Muscle layer of colon (tissue), 2 donors: ENCODE data around the gene KLF14.
"Not testable (repeated sequence)": the region's sequence is repeated elsewhere in the genome, so short reads cannot be mapped to it uniquely, and the experiment has no call there.

Source experiments
- H3K27ac ChIP-seq: one replicate; pipeline ENCODE4 v1.7.0; 2013; ENCODE audit warnings: low read depth, mild to moderate bottlenecking, low read length, moderate library complexity
- H3K27me3 ChIP-seq, 2 donors: one replicate each; pipeline ENCODE4 v1.7.0; 2013; ENCODE audit warnings: low read length in 2 of 2, mild to moderate bottlenecking in 2 of 2; ENCODE audit not compliant: insufficient read depth in 2 of 2, control insufficient read depth in 1 of 2
- H3K36me3 ChIP-seq: one replicate; pipeline ENCODE4 v1.7.0; 2013; ENCODE audit warnings: mild to moderate bottlenecking, low read length; ENCODE audit not compliant: insufficient read depth
- H3K4me1 ChIP-seq: one replicate; pipeline ENCODE4 v1.7.0; 2013; ENCODE audit warnings: mild to moderate bottlenecking, low read length; ENCODE audit not compliant: insufficient read depth
- H3K4me3 ChIP-seq, 2 donors: one replicate each; pipeline ENCODE4 v1.7.0; 2013; ENCODE audit warnings: low read length in 2 of 2, low read depth in 1 of 2, mild to moderate bottlenecking in 1 of 2, moderate library complexity in 1 of 2
- H3K9ac ChIP-seq: one replicate; pipeline ENCODE4 v1.7.0; 2013; ENCODE audit warnings: low read length
- H3K9me3 ChIP-seq: one replicate; pipeline ENCODE4 v1.7.0; 2013; ENCODE audit warnings: mild to moderate bottlenecking, low read length
- donor health status: abdominal sarcoma.
- donor health status: Adenocarcinoma of cecum.

Gene KLF14

GRCh38 chr7:130708001-130708400, 26.0 kb downstream of the KLF14 start:
- Histone ChIP-seq H3K9ac (no peak overlapping the region), H3K27me3 (no peaks in the 10 kb centered on the region), H3K9me3 (no peaks in the 10 kb centered on the region), H3K4me3 (no peak overlapping the region), H3K36me3 (no peaks in the 10 kb centered on the region), H3K4me1 (no peaks in the 10 kb centered on the region), H3K27ac (no peak overlapping the region)

DNA sequence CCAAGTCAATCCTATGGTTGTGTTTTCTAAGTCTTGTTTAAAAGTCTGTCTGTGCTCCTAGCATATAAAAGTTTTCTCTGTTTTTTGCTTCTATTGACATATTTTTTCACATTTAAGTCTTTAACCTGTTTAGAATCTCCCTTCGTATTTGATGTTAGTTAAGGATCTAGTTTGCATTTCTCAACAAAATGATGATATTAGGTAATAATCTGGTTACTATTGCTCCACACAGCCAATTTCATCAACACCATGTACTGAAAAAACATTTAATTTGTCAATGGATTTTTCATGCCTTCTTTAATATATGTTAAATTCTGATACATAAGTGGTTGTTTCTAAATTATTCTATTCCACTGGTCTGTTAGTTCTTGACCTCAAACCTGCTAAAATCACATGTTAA, 30.2 kb downstream of the KLF14 start:
- no peaks in the 10 kb centered on the region for H3K27me3 ChIP-seq
- no peak overlapping the region for H3K27ac ChIP-seq
- no peak overlapping the region for H3K9ac ChIP-seq
- H3K36me3 ChIP-seq, result no peaks in the 10 kb centered on the region
- no peaks in the 10 kb centered on the region for H3K9me3 ChIP-seq
- no peak overlapping the region for H3K4me3 ChIP-seq
- H3K4me1 ChIP-seq, result no peaks in the 10 kb centered on the region

DNA sequence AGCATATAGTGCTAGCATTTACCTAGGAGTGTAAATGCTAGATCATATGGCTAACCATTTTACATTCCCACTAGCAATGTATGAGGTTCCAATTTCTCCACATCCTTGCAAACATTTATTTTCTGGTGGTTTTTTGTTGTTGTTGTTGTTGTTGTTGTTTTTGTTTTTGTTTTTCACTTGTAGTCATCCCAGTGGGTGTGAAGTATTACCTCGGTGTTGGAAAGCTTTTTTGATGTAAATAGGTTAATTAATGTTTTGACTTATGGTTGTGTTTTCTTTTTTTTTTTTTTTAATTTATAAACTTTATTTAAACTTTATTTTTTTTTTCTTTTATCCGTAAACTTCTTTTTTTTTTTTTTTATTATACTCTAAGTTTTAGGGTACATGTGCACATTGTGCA, 32.4 kb downstream of the KLF14 start:
- Histone ChIP-seq H3K9me3 (no peaks in the 10 kb centered on the region), H3K36me3 (no peaks in the 10 kb centered on the region), H3K4me3 (no peak overlapping the region), H3K9ac (no peak overlapping the region), H3K27me3 (no peaks in the 10 kb centered on the region), H3K4me1 (no peaks in the 10 kb centered on the region), H3K27ac (no peak overlapping the region)

DNA sequence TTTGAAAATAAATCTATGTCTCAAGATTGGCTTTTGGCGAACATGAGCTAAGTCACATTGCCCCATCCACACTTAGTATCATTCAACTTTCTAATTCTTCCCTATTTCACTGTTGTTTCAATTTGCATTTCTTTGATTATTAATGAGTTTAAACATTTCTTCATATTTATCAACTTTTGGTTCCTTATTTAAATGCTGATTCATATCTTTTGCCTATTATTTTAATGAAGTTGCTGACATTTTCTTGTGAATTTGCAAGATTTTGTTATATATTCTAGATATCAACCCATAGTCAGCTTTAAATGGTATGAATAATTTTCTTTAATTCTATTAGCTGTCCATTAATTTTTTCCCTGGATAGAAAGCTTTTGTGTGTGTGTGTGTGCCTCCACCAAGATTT, 33.2 kb downstream of the KLF14 start:
- no peaks in the 10 kb centered on the region for H3K4me1 ChIP-seq
- no peaks in the 10 kb centered on the region for H3K27me3 ChIP-seq
- H3K36me3 ChIP-seq, result no peaks in the 10 kb centered on the region
- no peaks in the 10 kb centered on the region for H3K9me3 ChIP-seq
- no peak overlapping the region for H3K27ac ChIP-seq
- H3K4me3 ChIP-seq, result no peak overlapping the region
- no peak overlapping the region for H3K9ac ChIP-seq

DNA sequence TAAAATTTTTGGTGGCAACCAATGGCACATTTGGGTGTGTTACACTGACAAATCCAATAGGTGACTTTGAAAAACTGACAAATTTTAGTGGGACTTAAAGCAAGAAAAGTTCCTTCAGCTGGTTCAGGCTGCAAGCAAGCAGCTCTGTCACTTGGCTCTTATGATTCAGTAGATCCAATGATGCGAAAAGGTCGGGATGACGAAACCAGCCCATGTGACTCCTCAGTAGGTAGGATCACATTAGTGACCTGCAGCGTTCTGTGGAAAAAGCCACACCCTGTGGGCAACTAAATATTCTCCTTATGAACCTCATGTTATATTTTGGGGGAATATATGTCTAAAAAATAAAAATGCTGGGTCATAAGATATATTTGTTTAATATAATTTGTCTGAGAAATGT, 34.3 kb downstream of the KLF14 start:
- Histone ChIP-seq H3K36me3 (no peaks in the 10 kb centered on the region), H3K4me1 (no peaks in the 10 kb centered on the region), H3K9me3 (no peaks in the 10 kb centered on the region), H3K27me3 (no peaks in the 10 kb centered on the region), H3K9ac (no peak overlapping the region), H3K4me3 (no peak overlapping the region), H3K27ac (no peak overlapping the region)

- Histone ChIP-seq H3K36me3 (no peaks in the 10 kb centered on the region), H3K9me3 (no peaks in the 10 kb centered on the region), H3K27ac (no peak overlapping the region), H3K4me1 (no peaks in the 10 kb centered on the region), H3K4me3 (no peak overlapping the region), H3K9ac (no peak overlapping the region), H3K27me3 (no peaks in the 10 kb centered on the region)
These were observed 36.2 kb downstream of the KLF14 start for GRCh38 chr7:130697820-130698219.

DNA sequence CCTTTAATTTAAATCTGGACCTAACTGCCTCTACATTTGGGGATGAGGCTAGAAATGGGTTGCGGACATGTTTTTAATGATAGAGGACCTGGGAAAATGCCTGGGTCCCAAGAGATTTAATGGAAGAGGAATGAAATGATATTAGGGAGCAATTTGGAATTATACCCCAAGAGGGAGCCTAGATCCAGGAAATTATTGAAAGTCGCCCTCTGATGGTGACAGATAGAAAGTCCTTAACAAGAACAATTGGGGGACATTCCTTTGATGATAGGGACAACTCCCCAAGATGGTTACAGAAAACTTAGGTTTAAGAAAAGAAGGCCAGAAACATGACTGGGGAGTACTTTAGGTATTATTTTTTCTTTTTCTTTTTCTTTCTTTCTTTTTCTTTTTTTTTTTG, 38.2 kb downstream of the KLF14 start:
- Histone ChIP-seq H3K9ac (no peak overlapping the region), H3K36me3 (no peaks in the 10 kb centered on the region), H3K4me1 (no peaks in the 10 kb centered on the region), H3K27ac (no peak overlapping the region), H3K4me3 (no peak overlapping the region), H3K9me3 (no peaks in the 10 kb centered on the region), H3K27me3 (no peaks in the 10 kb centered on the region)

GRCh38 chr7:130692396-130692795, 41.6 kb downstream of the KLF14 start:
- H3K4me1 ChIP-seq, H3K36me3 ChIP-seq, H3K4me3 ChIP-seq, H3K9ac ChIP-seq, H3K27me3 ChIP-seq, H3K27ac ChIP-seq, H3K9me3 ChIP-seq: not testable (repeated sequence)

GRCh38 chr7:130689683-130690082, 44.3 kb downstream of the KLF14 start:
- Histone ChIP-seq H3K4me3 (no peak overlapping the region), H3K9ac (no peak overlapping the region), H3K36me3 (no peaks in the 10 kb centered on the region), H3K27me3 (no peaks in the 10 kb centered on the region), H3K4me1 (no peaks in the 10 kb centered on the region), H3K9me3 (no peaks in the 10 kb centered on the region), H3K27ac (no peak overlapping the region)

DNA sequence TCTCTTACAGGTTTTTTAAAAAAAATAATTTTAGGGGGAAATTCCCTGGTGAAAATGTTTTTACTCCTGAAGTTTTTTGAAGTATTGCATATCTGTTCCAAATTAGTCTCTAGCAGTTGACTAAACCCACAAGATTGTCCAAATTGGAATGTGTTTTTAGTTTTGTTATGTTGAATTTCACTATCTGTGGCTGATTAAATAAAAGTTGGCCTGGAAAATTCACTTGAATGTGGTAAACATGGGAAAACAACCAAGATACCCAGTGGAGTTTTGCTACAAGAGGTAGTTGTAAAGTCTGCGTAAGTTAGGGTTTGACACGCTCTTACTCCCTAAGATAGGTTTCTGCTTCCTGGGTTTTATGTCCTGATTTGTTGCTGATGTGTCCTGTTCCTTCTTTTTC, 51.0 kb downstream of the KLF14 start:
- Histone ChIP-seq H3K27ac (no peak overlapping the region), H3K4me1 (no peaks in the 10 kb centered on the region), H3K27me3 (no peaks in the 10 kb centered on the region), H3K9me3 (no peaks in the 10 kb centered on the region), H3K36me3 (no peaks in the 10 kb centered on the region), H3K4me3 (no peak overlapping the region), H3K9ac (no peak overlapping the region)
